HG02981 (cell line): ENCODE measurements around the gene C1orf87.

Experiments
- ATAC-seq: cut with Tn5 transposase; IDR thresholded peaks from one replicate; pipeline ENCODE4 v1.9.1; 2021; ENCODE audit warnings: mild to moderate bottlenecking, moderate library complexity; ENCODE audit not compliant: unreplicated experiment

C1orf87 gene

DNA sequence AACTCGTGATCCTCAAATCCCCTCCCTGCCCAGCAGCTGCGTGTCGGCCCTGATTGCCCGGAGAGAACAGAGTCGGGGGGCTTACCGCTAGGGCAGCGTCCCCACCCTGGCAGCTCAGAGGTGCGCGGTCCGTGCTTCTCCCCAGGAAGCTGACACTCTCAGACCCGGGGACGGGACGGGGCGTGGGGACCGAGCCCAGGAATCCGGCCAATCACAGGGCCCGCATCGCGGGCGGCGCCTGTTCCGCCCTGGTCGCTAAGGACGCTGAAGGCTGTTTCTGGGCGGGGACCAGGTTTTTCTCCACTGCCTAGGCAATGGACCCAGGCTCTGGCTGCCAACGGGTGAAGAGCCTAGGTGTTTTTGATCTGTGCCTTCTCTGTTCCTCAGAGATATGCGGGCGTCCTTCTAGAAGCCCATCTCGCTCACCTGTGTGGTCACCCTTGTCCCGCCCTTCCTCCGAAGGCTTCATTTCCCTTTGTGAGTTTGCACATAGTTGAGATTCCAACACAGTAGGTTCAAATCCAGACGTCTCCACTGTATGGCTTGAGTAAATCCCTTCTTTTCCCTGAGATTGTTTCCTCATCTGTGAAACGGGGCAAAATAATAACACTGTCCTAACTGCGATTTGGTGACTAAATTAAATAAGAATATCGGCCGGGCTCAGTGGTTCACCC lies at the start of gene C1orf87:
C1orf87 (minus strand) TSS at position 166 of the 674 bp plus-strand sequence. CDS start 1,127 bp downstream, outside the sequence.
- ATAC-seq: no peak

DNA sequence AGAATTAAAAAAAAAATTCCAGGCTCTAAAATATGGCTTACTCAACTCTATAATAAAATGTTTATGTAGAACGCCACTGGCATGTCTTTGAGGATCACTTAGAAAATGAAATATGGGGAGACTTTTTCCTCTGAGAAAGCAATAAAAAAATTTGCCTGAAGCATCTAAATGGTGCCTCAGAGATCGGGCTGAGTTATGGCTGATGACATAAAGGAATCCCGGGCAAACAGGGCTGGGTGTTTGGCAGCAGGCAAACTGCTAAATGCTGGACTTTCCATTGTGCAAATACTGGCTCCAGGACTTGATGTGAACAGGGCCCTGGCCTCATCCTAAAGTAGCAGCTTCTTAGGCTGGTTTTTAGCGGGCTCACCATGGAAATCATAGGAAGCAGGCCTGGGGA lies 44.5 kb upstream of the C1orf87 start:
- no peak for ATAC-seq

GRCh38 chr1:60114745-60115318 lies 41.3 kb upstream of the C1orf87 start:
- ATAC-seq: no peak

DNA sequence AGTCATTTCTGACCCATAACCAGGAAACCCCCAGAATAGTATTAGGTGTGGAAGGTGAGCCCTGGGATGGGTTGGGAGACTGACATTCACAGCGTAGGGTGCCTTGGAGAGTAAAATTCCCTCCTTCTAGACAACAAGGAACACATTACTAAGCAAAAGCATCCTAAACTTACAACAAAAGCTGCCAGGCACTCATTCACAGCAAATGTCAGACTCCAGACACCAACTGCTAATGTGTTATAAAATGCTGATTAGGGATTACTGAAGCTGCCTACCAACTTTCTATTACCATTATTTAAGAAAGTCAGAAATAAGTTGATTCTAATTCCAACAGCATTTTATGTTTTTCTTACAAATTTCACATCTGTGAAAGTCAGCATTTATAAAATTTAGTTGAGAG lies 40.0 kb upstream of the C1orf87 start:
- ATAC-seq: no peak

GRCh38 chr1:60113028-60113427 lies 39.5 kb upstream of the C1orf87 start:
- ATAC-seq: no peak

GRCh38 chr1:60111716-60112115 lies 38.1 kb upstream of the C1orf87 start:
- ATAC-seq: no peak

- ATAC-seq: no peak
Measured at GRCh38 chr1:60111118-60111517, 37.5 kb upstream of the C1orf87 start.

GRCh38 chr1:60108196-60108595 lies 34.6 kb upstream of the C1orf87 start:
- ATAC-seq: no peak

- no peak for ATAC-seq
Measured at GRCh38 chr1:60103186-60103585, 29.6 kb upstream of the C1orf87 start.

DNA sequence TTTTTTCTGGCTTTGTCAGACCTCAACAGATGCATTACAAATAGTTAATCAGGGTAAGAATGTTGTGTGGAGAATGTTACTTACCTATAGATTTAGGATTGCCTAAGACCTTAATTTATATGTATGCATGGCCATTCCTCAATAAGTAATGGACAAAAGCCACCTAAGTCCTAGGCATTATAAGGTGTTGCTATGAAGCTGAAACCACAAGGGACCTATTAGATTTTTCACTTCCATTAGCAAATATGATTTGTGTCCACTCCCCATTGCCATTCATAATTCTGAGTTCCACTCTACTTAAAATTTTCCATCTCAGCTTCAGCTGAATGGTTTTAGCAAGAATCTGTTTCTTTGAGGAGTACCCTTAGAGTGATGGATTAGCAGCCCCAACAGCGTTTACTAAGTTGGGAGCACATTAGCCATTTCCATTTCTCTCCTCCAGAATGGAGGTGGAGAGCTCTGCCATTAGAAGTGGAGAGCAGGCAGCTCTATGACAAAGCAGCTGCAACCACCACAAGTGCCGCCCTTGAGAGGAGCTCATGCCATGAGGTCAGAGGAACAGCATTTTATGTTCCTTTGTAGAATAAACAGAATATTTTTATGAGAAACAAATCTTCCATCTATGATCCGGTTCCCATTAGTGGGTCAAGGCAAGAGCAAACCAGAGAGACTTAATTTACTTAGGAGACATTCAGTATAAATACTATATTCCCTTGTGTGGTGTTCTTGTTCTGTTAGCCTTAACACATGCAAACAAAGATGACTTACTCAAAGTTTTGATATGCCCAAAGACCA lies 28.9 kb upstream of the C1orf87 start:
- no peak for ATAC-seq

DNA sequence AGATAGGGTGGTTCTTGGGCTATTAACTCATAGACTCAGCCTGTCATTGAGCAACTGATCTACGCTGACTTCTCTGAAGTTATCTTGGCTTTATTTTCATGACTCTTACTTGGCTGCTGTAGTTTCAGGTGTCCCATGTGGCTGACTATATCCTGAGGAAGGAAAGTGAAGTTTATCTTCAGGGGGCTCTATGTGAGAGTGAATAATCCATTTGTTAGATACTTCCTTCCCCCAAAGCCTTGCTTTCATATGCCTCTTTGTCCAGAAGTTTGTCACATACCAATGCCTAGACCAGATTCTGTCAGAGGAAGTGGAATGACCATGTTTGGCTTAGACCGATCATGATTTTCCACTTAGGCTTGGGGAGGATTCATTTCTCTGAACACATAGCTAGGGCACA lies 27.9 kb upstream of the C1orf87 start:
- ATAC-seq: no peak

- no peak for ATAC-seq
Measured at GRCh38 chr1:60091195-60091715, 17.7 kb upstream of the C1orf87 start.

DNA sequence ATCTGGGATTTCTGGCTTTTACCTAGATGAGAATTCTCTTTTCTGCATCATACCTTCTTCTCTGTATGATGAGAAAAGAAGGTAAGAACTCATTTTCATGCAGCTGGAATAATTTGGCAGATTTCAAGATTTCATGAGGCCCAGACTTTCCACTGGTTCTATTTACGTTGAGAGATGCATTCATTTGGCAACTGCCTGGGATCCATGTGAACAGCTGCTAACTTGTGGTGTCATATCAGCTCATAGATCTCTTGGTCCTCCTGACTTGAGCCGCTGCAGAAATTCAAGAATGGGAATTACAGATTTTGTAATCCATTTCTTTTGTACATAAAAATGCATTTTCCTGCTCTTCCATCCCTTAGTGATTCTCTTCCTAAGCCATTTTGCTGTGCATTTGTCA lies 17.1 kb upstream of the C1orf87 start:
- ATAC-seq: no peak

GRCh38 chr1:60088620-60089155 lies 15.1 kb upstream of the C1orf87 start:
- ATAC-seq: no peak

- no peak for ATAC-seq
Measured at GRCh38 chr1:60087681-60088080, 14.1 kb upstream of the C1orf87 start.

- ATAC-seq: no peak
Measured at GRCh38 chr1:60078182-60078581, 4.6 kb upstream of the C1orf87 start.

DNA sequence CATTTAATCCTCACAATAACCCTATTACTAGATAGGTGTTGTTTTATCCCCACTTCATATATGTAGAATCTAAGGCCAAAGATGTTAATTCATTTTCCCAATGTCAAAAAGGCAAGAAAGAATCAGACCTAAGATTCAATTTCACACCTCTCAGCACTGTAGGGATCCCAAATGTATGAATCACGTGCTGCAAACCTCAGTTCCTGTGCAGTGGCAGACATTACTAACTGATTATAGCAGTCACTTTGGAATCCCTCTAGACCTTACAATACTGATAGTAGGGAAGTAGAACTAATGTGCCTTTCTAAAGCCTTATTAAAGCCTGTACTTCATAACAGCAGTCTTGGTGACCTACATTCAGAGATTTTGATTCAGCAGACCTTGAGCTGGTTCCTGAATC lies 2.3 kb downstream of the C1orf87 start:
- ATAC-seq: no peak

DNA sequence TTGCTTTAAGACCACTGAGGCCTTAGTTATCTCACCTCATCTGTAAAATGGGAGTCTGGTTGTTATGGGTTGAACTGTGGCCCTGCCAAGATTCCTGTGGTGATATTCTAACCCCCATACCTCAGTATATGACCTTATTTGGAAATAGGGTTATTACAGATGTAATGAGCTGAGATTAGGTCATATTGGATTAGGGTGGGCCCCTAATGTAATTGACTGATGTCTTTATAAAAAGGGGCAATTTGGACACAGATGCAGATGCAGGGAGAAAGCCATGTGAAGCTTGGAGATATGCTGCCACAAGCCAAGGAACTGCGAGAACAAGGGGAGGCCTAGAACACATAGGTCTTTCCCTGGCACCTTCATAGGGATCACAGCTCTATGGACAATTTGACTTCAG lies 3.9 kb downstream of the C1orf87 start:
- no peak for ATAC-seq

DNA sequence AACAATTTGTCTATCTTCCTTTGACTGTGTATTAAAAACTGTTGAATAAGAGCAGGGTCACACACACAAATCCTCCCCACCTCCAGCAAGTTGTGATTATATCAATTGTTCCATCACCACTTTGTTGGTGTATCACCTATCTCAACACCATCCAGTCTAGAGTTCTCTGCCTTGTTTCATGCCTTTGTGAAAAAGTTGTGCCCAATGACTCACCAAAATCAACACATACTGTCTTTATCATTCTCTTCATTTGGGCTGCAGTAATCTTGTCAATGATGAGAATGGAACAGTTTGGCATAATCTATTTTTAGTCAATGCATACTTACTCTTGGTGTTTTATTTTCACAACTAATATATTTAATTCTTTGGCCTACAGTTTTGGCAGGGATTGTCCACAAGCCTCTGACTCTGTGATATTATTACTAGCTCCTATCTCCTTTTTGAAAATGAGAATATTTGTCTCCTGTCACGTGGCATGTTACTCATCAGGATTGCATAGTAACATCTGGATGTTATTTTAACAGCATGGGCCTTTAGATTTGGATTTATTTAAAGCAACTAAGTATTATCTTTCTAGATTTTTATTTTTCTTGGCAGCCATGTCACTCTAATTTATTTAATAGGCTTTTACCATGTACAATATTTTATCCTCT lies 5.1 kb downstream of the C1orf87 start:
- ATAC-seq: no peak

DNA sequence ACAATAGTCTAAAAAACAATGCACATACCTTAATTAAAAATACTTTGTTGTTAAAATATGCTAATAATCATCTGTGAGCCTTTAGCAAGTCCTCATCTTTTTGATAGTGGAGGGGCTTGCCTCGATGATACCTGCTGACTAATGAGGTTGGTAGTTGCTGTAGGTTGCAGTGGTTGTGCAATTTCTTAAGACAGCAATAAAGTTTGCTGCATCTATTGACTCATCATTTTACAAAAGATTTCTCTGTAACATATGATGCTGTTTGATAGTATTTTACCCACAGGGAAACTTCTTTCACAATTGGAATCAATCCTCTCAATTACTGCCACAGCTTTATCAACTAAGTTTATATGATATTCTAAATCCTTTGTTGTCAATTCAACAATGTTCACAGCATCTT lies 7.6 kb downstream of the C1orf87 start:
- ATAC-seq: no peak

GRCh38 chr1:60065199-60065598 lies 8.4 kb downstream of the C1orf87 start:
- no peak for ATAC-seq
